SKM-1 (cell line): Measurements from ENCODE around the gene STX8.
"Not testable (repeated sequence)": the region's sequence is repeated elsewhere in the genome, so short reads cannot be mapped to it uniquely, and the experiment has no call there.

Experiments
- DNase-seq: peaks from one replicate; lab custom pipeline; 2025; ENCODE audit not compliant: unreplicated experiment; lab: John Stamatoyannopoulos, UW

Gene STX8, protein sequence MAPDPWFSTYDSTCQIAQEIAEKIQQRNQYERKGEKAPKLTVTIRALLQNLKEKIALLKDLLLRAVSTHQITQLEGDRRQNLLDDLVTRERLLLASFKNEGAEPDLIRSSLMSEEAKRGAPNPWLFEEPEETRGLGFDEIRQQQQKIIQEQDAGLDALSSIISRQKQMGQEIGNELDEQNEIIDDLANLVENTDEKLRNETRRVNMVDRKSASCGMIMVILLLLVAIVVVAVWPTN

DNA sequence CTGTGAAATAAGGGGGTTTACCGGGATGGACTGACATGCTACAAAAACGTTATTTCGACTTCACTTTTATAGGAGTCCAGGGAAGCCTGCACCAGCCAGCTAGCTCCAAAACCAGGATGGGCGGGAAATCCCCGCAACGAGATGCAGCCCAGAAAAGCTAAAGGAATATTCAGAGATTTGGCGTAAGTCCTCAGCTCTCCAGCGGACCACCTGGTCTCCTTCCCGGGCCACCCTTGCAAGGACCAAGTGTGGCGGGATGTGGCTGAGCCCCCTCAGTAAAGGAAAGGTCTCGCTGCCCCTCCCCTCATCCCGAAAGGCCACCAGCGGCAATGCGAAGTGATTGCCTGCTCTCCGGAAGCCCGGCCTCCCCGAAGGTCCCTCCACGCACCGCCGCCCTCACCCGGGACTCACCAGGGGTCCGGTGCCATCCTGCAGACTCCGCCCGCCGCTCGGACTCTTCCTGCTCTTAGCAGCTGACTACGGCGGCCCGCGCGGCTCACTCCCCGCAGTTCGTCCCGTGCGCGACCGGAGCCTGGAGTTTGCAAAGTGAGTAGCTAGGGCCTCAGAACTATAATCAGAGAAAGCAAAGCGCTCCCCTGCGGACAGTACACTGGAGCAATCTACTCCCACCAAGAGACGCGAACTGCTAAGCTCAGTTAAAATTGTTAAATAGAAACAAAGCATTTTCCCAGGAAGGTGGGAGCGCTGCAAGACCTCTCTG lies at the start of gene STX8:
Gene STX8 (minus strand): TSS at position 440 of the 721 bp plus-strand sequence. CDS start 12 bp downstream, at position 428.
- DNase-seq: peak; percentile 65

DNA sequence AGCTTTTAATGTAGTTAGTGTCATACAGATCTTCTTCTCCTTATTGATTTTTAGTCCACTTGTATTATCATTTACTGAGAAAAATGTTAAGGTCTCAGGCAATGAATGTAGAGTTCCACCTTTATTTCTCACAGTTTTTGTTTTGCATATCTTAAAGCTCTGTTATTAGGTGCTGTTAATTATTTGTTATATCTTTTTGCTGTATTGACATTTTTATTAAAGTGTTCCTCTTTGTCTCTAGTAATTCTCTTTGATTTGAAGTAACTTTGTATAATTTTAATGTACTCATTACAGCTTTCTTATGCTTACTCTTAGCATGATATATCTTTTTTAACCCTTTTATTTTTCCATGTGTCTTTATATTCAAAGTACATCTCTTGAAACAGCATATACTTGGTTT lies 47.3 kb upstream of the STX8 start:
- DNase-seq: no peak

DNA sequence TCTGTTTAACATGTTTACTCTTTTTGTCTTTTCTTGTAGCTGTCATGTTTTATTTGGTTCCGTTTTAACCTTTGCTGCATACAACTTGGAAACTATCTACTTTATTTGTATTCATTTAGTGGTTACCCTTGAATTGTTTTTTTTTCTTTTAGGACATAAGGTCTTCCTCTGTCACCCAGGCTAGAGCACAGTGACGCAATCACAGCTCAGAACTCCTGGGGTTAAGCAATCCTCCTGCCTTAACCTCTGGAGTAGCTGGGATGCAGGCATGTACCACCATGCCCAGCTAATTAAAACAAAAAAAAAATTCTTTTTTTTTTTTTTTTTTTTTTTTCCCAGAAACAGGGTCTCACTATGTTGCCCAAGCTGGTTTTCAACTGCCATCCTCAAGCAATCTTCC lies 39.9 kb upstream of the STX8 start:
- no peak for DNase-seq

DNA sequence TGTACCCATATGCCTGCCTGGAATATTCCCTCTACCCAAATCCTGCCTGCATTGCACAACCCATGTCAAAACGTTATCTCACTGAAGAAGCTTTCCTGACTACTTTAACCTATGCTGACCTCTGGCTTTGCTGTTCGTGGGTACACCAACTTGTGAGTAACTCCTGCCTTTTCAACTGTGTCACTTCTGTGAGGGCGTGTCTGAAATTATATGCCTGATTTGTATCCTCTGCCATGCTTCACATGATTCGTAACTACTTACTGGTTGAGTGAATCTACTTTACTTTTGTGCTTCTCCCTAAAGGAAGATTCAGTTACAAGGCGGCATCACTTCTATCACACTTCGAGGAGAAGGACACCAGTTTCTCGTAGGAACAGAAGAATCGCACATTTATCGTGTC lies 36.4 kb upstream of the STX8 start:
- DNase-seq: no peak

DNA sequence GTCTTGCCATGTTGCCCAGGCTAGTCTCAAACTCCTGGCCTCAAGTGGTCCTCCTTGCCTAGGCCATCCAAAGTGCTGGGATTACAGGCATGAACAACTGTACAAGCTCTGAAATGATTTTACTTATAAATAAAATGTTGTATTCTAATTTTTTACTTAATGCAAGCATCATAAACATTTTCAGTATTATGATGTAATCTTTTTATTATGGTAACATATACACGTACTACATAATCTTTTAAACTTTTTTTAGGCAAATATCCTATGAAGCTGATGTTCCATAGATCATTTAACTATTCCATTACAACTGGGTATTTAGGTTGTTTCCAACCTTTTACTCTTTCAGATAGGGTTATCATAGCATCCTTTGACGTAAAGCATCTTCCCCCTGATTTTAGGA lies 35.9 kb upstream of the STX8 start:
- DNase-seq: no peak

DNA sequence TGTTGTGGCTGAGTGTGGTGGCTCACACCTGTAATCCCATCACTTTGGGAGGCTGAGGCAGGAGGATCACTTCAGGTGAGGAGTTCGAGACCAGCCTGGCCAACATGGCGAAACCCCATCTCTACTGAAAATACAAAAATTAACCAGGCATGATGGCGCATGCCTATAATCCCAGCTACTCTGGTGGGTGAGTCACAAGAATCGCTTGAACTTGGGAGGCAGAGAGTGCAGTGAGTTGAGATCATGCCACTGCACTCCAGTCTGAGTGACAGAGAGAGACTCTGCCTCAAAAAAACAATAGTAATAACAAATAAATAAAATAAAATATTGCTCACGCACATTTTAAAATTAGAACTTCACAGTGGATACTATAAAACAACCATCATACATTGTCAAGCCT lies 31.4 kb upstream of the STX8 start:
- DNase-seq: not testable (repeated sequence)

DNA sequence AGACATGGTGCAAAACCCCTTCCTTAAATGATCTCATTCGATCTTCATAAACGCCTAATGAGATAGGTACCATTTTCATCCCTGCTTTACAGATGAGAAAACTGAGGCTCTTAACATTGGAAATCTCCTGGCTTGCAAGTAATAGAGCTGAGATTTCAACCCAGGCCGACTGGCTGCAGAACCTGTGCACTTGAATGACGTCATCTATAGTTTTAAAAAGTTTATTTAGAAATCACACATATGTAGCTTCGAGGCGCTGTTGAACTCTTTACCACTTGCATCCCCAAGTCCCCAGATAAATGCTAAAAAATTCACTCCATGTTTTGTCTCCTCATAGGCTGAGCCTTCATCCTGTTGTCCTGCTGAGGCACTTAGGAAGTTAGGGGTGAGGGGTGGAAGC lies 30.8 kb upstream of the STX8 start:
- DNase-seq: no peak

DNA sequence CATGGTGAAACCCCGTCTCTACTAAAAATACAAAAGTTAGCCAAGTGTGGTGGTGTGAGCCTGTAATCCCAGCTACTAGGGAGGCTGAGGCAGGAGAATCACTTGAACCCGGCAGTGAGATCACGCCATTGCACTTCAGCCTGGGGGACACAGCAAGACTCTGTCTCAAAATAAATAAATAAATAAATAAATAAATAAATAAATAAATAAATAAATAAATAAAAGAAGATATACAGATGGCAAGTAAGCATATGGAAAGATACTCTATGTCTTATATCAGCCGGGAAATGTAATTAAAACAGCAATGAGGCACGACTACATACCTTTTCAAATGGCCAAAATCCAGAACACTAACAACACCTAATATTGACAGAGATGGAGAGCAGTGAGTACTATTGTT lies 29.0 kb upstream of the STX8 start:
- not testable (repeated sequence) for DNase-seq

DNA sequence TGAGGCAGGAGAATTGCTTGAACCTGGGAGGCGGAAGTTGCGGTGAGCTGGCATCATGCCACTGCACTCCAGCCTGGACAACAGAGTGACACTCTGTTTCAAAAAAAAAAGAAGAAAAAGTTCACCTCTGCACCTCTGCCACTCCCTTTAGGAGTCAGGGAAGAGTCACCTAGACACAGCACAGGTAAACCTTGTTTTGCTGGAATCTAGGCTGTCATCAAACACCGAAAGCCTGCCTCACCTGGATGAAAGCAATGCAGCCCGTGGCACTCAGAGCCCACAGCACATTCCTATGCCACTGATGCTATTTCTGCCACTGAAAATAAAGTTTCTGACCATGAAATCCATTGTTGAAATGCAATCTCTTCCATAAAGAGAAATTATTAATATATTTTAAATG lies 23.0 kb upstream of the STX8 start:
- no peak for DNase-seq

DNA sequence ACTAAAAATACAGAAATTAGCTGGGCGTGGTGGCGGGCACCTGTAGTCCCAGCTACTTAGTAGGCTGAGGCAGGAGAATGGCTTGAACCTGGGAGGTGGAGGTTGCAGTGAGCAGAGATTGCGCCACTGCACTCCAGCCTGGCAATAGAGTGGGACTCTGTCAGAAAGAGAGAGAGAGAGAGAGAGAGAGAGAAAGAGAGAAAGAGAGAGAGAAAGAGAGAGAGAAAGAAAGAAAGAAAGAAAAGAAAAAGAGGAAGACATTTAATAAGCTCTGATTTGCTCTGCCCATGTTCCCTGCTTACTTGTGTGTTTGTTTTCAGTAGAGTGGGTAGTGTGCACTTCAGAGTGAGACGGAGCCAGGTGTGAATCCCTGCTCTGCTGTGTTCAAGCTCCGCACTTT lies 22.0 kb upstream of the STX8 start:
- not testable (repeated sequence) for DNase-seq

DNA sequence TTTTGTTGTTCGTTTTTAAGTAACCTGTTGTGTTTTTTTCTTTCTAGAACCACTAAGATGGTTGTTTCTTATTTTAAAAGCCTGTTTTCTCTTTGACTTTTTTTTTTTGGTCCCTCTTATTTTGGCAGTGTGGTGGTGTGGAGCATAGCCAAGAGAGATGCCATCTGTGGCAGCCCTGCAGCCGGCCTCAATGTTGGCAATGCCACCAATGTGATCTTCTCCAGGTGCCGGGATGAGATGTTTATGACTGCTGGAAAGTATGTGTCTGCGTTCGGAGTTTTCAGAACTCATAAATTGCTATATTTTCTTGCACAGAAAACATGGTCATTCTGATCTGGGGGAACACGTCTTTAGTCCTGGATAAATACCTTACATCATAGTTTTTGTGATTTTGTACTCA lies 18.4 kb upstream of the STX8 start:
- DNase-seq: no peak

DNA sequence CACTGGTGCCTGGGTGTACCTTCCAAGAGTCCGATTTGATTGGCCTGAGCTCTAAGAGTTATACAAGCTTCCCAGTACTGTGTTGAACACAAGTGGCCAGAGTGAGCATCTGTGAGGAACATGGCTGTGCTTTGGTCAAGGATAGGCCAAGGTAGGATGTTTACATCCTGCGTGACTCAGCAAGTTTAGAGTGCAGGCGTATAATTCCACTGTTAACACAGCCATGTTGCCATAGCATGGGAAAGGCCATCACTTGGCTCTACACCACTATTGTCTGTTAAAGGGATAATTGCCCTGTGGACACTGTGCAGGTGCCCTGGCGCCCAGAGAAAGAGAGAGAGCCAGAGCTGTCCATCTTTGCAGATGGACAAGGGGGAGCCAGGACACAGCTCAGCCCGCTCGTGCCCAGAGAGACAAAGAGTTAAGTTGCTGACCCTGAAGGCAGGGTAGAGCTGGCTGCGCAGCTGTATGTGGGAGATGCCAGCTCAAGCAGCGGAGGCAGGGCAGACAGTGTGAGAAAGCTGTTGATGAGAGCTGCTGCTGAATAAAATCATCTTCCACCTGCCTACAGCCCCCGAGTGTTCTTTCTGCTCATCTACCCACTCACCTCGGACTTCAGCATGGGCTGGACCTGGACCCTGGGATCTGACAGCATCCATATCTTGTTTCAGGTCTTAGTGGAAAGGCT lies 12.5 kb upstream of the STX8 start:
- DNase-seq: no peak

DNA sequence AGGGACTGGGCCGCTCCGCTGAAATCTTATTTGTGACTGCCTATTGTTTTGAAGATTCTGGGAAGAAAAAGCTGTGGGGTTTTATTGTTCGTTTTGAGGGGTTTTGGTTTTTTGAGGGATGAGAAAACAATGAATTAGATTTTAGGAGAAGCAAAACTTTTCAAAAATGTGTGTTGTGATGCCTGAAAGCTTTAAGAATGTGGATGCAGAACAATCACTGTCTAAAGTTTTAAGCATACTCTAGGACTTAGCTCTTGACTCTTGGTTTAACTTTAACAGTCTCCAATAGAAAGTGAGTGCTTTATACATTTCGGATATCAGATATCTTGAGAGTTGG lies 1.7 kb upstream of the STX8 start:
- DNase-seq: no peak

DNA sequence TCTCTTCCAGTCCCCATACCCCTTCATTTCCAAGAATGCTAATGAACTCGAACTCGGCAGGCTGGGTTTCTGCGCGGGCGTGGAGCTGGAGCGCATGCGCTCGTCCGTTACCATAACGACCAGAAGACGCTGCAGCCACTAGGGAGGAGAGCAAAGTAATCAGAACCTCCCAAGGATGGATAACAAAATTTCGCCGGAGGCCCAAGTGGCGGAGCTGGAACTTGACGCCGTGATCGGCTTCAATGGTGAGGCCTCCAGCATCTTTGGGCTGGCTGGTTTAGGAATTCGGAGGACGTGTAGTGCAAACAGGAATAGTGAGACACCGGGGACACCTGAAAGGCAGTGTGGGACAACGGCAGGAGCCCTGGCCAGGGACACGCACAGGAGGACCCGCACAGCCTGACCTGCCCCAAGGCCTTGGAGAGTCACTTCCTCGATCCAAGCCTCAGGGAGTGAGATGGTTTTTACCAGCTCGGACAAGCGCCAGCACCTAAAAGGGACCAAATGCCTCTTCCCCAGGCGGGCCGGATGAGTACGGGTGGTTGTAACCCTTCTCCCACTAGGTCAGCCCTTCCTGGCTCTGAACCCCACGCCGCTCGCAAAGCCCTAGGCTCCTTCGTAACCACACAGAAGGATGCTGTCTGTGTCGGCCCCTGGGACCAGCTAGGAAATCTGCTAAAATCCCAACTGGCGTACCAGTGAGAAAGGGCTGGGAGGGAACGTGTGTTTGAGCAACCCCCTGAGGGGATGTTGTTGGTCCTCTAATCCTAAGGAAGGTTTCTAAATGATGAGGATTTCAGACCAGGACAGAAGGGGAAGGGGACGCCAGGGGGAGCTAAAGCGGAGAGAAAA lies 1.1 kb upstream of the STX8 start, which contains the start of gene CFAP52:
Gene CFAP52 (plus strand): TSS at position 122 of the 852 bp plus-strand sequence. CDS start 54 bp downstream, at position 176.
- DNase-seq: peak; percentile 4

DNA sequence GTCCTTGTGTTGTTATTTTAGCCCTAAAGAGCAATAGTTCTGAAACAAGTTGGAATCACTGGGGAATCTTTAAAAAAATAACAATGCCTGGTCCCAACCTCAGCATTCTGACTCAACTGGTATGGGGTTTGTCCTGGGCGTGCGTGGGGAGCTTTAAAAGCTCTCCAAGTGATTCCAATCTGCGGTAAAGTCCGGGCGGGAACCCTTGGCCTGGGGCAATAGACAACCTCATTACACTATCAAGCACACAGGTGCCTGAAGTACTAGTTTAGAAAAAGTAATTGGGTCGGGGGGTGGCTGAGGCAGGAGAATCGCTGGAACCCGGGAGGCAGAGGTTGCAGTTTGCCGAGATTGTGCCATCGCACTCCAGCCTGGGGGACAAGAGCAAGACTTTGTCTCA lies 4.4 kb downstream of the STX8 start:
- no peak for DNase-seq

DNA sequence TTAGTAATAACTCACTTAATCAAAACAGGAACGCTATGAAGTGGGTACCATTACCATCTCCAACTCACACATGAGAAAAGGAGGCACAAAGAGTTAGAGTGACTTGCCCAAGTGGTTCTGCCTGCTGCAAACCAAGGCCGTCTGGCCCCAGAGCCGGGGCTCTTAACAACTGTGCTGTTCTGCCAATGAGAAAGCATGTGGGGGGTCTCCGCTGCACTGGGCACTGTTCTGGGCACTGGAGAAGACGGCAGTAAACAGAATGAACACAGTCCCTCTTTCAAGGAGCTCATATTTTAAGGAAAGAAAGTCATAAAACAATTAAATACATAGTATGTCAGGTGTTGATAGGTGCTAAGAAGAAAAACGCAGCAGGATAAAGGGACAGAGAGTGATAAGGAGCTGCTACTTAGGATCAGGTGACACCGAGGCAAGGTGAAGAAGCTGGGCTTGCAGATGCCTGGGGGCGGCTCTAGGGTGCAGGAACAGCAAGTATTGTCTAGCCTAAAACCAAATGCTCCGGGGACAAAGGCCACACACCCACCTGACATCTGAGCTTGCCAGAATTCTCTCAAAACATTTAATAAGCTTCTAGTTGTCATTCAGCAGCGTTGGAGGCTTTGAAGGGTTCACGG lies 6.5 kb downstream of the STX8 start:
- DNase-seq: no peak

DNA sequence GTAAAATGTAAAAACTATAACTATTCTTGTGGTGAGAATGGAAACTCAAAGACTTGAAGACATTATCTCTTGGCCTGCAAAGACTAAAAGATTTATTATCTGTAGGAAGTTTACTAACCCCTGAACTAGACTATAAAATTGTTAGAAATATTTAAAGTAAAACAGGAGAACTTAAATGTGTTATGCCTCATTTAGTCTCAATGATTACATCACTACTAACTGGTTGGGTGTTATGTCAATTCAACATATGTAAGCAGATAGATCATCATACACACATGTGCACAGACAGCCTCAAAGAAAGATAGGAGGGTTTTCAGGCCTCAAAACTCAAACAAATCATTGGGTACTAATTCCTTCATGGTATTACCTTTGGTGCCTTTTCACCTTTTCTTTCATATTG lies 7.6 kb downstream of the STX8 start:
- no peak for DNase-seq

DNA sequence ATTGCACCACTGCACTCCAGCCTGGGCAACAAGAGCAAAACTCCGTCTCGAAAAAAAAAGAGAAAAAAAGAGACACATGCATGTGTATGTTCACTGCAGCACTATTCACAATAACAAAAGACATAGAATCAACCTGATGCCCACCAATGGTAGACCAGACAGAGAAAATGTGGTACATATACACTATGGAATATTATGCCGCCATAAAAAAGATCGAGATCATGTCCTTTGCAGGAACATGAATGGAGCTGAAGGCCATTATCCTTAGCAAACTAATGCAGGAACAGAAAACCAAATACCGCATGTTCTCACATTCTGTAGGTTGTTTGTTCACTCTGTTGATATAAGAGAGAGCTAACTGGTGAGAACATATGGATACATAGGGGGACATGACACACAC lies 8.9 kb downstream of the STX8 start:
- not testable (repeated sequence) for DNase-seq

DNA sequence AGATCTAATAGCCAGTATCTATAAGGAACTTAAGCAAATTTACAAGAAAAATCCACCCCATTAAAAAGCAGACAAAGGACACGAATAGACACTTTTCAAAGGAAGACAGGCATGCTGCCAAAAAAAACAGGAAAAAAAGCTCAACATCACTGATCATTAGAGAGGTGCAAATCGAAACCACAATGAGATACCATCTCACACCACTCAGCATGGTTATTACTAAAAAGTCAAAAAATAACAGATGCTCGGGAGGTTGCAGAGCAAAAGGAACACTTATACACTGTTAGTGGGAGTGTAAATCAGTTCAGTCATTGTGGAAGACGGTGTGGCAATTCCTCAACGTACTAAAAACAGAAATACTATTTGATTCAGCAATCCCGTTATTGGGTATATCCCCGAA lies 9.6 kb downstream of the STX8 start:
- no peak for DNase-seq

DNA sequence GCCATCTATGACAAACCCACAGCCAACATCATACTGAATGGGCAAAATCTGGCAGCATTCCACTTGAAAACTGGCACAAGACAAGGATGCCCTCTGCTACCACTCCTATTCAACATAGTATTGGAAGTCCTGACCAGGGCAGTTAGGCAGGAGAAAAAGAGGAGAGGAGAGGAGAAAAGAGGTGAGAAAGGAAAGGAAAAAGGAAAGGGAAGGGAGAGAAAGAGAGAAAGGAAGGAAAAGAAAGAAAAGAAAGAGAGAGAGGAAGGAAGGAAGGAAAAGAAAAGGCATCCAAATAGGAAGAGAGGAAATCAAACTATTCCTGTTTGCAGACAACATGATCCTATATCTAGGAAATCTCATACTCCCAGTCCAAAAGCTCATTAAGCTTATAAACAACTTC lies 11.5 kb downstream of the STX8 start:
- DNase-seq: no peak

DNA sequence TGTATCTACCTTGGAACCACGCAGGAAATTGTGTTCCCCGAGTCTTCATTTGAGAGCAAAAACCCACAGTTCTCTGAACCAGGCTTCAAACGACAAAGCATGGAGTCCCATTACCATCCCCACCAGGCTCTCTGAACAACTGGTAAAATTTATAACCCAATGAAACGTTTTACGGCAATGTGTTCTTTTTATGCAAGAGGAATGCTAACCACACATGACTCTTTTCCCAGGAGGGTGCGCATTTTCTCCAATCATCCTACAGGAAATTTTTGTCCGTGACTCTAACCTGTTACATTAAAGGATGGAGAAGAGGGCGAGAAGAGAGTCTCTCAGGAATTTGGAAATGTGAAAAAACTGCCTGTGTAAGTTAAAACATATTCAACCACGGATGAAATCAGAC lies 17.8 kb downstream of the STX8 start:
- no peak for DNase-seq
